ENCODE results near the gene PIK3R1.
A peak's percentile ranks its signal among the peaks of the same experiment; 100 is the strongest.

The PIK3R1 gene

DNA sequence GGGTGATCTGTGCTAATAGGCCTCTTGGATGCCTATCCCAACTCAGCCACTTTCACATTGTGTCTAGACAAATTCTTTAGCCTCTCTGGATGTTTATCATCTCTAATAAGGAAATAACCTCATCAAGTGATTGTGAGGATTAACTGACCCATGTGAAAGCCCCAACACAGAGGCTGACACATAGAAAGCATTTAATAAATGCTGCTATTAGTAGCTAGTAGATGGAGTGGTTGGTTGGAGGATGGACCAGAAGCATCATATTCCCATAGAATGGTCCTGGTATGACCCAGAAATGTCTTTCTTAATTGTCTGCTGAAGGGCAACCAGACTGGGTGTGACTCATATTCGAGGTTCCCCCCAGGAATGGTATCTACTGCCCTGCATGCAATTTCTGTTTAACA, 124.4 kb downstream of the PIK3R1 start:
- FAIRE-seq (no peak), DNase-seq (ENCODE audit: insufficient read length) (no peak)
- TF ChIP-seq POLR2A (IDR thresholded peaks at IDR 0.05; ENCODE audit: low read depth, low read length) (no peak), TAF1 (IDR thresholded peaks at IDR 0.05; ENCODE audit: borderline replicate concordance, low read depth, low read length) (no peak), POLR2AphosphoS5 (IDR thresholded peaks at IDR 0.05; ENCODE audit: low read depth, low read length) (no peak)

GRCh38 chr5:68341006-68341405, 125.5 kb downstream of the PIK3R1 start:
- DNase-seq (ENCODE audit: insufficient read length), result no peak
- TF ChIP-seq POLR2AphosphoS5 (IDR thresholded peaks at IDR 0.05; ENCODE audit: low read depth, low read length), result no peak
- no peak for TF ChIP-seq POLR2A (IDR thresholded peaks at IDR 0.05; ENCODE audit: low read depth, low read length)
- TF ChIP-seq TAF1 (IDR thresholded peaks at IDR 0.05; ENCODE audit: borderline replicate concordance, low read depth, low read length), result no peak
- FAIRE-seq, result no peak

GRCh38 chr5:68342693-68343092, 127.1 kb downstream of the PIK3R1 start:
- TF ChIP-seq TAF1 (IDR thresholded peaks at IDR 0.05; ENCODE audit: borderline replicate concordance, low read depth, low read length), result no peak
- no peak for TF ChIP-seq POLR2AphosphoS5 (IDR thresholded peaks at IDR 0.05; ENCODE audit: low read depth, low read length)
- TF ChIP-seq POLR2A (IDR thresholded peaks at IDR 0.05; ENCODE audit: low read depth, low read length), result no peak
- FAIRE-seq (no peak), DNase-seq (ENCODE audit: insufficient read length) (no peak)

DNA sequence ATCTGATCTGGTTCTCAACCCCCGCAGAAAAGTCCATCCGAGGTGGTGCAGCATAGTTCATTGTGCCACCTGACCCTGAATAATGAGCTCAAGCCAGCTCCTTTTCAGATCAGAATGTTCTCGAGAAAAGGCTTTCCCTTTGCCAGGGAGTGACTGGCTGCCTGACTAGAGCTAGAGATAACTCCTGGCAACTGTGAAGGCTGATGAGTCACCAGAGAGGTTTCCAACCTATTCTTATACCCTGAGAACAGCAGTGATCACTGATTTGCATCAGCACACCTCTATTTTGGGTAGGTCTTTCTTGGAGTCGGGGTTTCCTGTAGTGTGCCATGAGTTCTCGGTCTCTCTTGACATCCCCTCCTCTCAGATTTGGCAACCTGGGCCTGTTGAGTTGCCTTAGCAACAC, 127.9 kb downstream of the PIK3R1 start:
- FAIRE-seq (peak; percentile 81), DNase-seq (ENCODE audit: insufficient read length) (no peak)
- TF ChIP-seq POLR2A (IDR thresholded peaks at IDR 0.05; ENCODE audit: low read depth, low read length) (no peak), TAF1 (IDR thresholded peaks at IDR 0.05; ENCODE audit: borderline replicate concordance, low read depth, low read length) (no peak), POLR2AphosphoS5 (IDR thresholded peaks at IDR 0.05; ENCODE audit: low read depth, low read length) (no peak)

GRCh38 chr5:68344447-68345111, 129.0 kb downstream of the PIK3R1 start:
- peak; percentile 56 for FAIRE-seq

DNA sequence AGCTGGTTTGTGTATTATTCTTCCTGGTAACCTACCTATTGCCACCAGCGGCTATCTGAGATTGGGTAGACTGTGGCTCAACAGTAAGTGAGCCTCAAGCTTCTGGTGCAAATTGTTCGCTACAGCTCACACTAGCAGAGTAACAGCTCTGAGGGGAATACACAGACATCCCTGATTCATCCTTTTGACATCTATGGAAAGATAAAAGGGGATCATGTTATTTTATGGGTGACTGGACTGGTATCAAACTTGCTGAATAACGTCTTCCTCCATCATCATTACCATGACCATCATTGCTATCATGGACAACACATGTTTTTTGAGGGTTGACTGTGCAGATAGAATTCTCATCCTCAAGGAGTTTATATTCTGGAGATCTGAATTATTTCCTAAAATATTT, 129.6 kb downstream of the PIK3R1 start:
- FAIRE-seq (peak; percentile 53), DNase-seq (ENCODE audit: insufficient read length) (no peak)
- TF ChIP-seq TAF1 (IDR thresholded peaks at IDR 0.05; ENCODE audit: borderline replicate concordance, low read depth, low read length) (no peak), POLR2A (IDR thresholded peaks at IDR 0.05; ENCODE audit: low read depth, low read length) (no peak), POLR2AphosphoS5 (IDR thresholded peaks at IDR 0.05; ENCODE audit: low read depth, low read length) (no peak)

More at GRCh38 chr5:68344447-68345111, 129.0 kb downstream of the PIK3R1 start:
- no peak for DNase-seq (ENCODE audit: insufficient read length)
- TF ChIP-seq POLR2A (IDR thresholded peaks at IDR 0.05; ENCODE audit: low read depth, low read length) (no peak), POLR2AphosphoS5 (IDR thresholded peaks at IDR 0.05; ENCODE audit: low read depth, low read length) (no peak), TAF1 (IDR thresholded peaks at IDR 0.05; ENCODE audit: borderline replicate concordance, low read depth, low read length) (no peak)

- no peak for FAIRE-seq
- no peak for DNase-seq (ENCODE audit: insufficient read length)
- TF ChIP-seq POLR2A (IDR thresholded peaks at IDR 0.05; ENCODE audit: low read depth, low read length) (no peak), POLR2AphosphoS5 (IDR thresholded peaks at IDR 0.05; ENCODE audit: low read depth, low read length) (no peak), TAF1 (IDR thresholded peaks at IDR 0.05; ENCODE audit: borderline replicate concordance, low read depth, low read length) (no peak)
These were observed 130.0 kb downstream of the PIK3R1 start for GRCh38 chr5:68345582-68345981.

GRCh38 chr5:68347536-68347935, 132.0 kb downstream of the PIK3R1 start:
- DNase-seq (ENCODE audit: insufficient read length), result no peak
- TF ChIP-seq POLR2AphosphoS5 (IDR thresholded peaks at IDR 0.05; ENCODE audit: low read depth, low read length), result no peak
- no peak for TF ChIP-seq POLR2A (IDR thresholded peaks at IDR 0.05; ENCODE audit: low read depth, low read length)
- TF ChIP-seq TAF1 (IDR thresholded peaks at IDR 0.05; ENCODE audit: borderline replicate concordance, low read depth, low read length), result no peak
- no peak for FAIRE-seq

GRCh38 chr5:68348447-68349222, 133.1 kb downstream of the PIK3R1 start:
- FAIRE-seq (no peak), DNase-seq (ENCODE audit: insufficient read length) (no peak)
- TF ChIP-seq TAF1 (IDR thresholded peaks at IDR 0.05; ENCODE audit: borderline replicate concordance, low read depth, low read length) (no peak), POLR2A (IDR thresholded peaks at IDR 0.05; ENCODE audit: low read depth, low read length) (no peak), POLR2AphosphoS5 (IDR thresholded peaks at IDR 0.05; ENCODE audit: low read depth, low read length) (no peak)

DNA sequence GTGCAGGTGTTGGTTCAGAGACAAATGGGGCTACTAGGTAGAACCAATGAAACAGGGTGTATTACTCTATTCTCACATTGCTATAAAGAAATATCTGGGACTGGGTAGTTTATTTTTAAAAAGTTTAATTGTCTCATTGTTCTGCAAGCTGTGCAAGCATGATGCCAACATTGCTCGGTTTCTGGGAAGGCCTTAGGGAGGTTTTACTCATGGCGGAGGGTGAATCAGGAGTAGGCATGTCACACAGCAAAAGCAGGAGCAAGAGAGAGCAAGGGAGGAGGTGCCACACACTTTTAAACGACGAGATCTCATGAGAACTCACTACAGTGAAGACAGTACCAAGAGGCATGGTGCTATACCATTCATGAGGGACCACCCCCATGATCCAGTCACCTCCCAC, 134.6 kb downstream of the PIK3R1 start:
- DNase-seq (ENCODE audit: insufficient read length), result no peak
- no peak for FAIRE-seq
- TF ChIP-seq POLR2AphosphoS5 (IDR thresholded peaks at IDR 0.05; ENCODE audit: low read depth, low read length), result no peak
- TF ChIP-seq POLR2A (IDR thresholded peaks at IDR 0.05; ENCODE audit: low read depth, low read length), result no peak
- TF ChIP-seq TAF1 (IDR thresholded peaks at IDR 0.05; ENCODE audit: borderline replicate concordance, low read depth, low read length), result no peak

All from GM12892 (cell line).